GM12891 (cell line): ENCODE measurements around the gene PTPRU.

Experiments
- PAX5 ChIP-seq: IDR thresholded peaks from 2 replicates; pipeline ENCODE4 v1.6.1; 2011; ENCODE audit warnings: low read length, moderate library complexity, mild to moderate bottlenecking; ENCODE audit not compliant: insufficient read depth, severe bottlenecking
- POLR2AphosphoS5 ChIP-seq: IDR thresholded peaks from 2 replicates; pipeline ENCODE4 v1.6.1; 2011; ENCODE audit warnings: low read depth, low read length, control low read depth
- TAF1 ChIP-seq: IDR thresholded peaks from 2 replicates; pipeline ENCODE4 v1.6.1; 2011; ENCODE audit warnings: low read depth, low read length, control low read depth

GRCh38 chr1:29335573-29335972, 99.3 kb downstream of the PTPRU start:
- TF ChIP-seq PAX5 (no peak), POLR2AphosphoS5 (no peak), TAF1 (no peak)
